Activated CD8-positive, alpha-beta memory T cell treated with anti-CD3 and anti-CD28 coated beads for 36 hours (primary cell): ENCODE measurements around the gene NDUFAF2. TPM values are rescaled to one million over a fixed set of nuclear protein-coding genes. Genes with fewer than 3 reads are reported as not detected.
"Not testable (repeated sequence)": the region's sequence is repeated elsewhere in the genome, so short reads cannot be mapped to it uniquely, and the experiment has no call there.

ENCODE experiments used
- CTCF ChIA-PET: fragments of 350-600 bp; sonication (Branson Sonifier 250); formaldehyde crosslinking; loops from one replicate; lab custom pipeline; 2021; ENCODE audit warnings: antibody characterized with exemption; lab: Charles Lee
- POLR2A ChIA-PET: fragments of 350-600 bp; sonication (Branson Sonifier 250); formaldehyde crosslinking; loops from one replicate; lab custom pipeline; 2021; ENCODE audit warnings: antibody characterized with exemption; lab: Charles Lee
- total RNA-seq, 2 experiments: library from RNA; stranded (reverse); gene quantifications; one replicate each; pipeline ENCODE4 v1.2.3, GENCODE V29; 2021

NDUFAF2 gene
- total RNA-seq, 2 experiments from 2014 or later = 43.8 to 48.3 TPM

- ChIA-PET CTCF (no interaction called here), POLR2A (interaction anchor here (1.8 kb wide), 1 partner anchor 171 kb away, joined by 5 read pairs; no protein-coding TSS in a partner anchor)
Observed at GRCh38 chr5:61159836-61160235, 214.8 kb downstream of the NDUFAF2 start.

DNA sequence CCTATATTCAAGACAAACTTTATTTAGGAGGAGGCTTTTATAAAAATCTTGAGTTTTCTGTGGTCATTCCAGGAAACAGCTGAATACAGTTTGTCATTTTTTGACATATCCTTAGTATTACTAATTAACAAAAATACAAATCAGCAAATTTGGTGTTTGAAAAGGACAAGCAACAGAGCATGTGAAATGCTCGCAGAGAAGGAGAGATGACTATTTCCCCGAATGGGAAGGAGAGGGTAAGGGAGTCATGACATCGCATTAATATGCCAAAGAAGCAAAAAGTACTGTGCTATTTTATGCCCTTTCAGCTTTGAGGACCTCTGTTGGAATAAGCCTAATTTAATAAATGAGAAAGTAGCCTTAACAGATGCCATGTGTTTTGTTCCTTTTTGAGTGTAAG is 215.5 kb downstream of the NDUFAF2 start:
- ChIA-PET CTCF (no interaction called here), POLR2A (interaction anchor here (1.8 kb wide), 1 partner anchor 171 kb away, joined by 5 read pairs; no protein-coding TSS in a partner anchor)

GRCh38 chr5:61162010-61162831 is 217.2 kb downstream of the NDUFAF2 start, which contains the start of gene SMIM15:
Gene SMIM15, minus strand, starts transcription at chr5:61162468. Its CDS starts 2,297 bp downstream, at chr5:61160171.
- ChIA-PET POLR2A (interaction anchor here (1.0 kb wide), 1 partner anchor 168 kb away, joined by 3 read pairs; no protein-coding TSS in a partner anchor), CTCF (no interaction called here)

DNA sequence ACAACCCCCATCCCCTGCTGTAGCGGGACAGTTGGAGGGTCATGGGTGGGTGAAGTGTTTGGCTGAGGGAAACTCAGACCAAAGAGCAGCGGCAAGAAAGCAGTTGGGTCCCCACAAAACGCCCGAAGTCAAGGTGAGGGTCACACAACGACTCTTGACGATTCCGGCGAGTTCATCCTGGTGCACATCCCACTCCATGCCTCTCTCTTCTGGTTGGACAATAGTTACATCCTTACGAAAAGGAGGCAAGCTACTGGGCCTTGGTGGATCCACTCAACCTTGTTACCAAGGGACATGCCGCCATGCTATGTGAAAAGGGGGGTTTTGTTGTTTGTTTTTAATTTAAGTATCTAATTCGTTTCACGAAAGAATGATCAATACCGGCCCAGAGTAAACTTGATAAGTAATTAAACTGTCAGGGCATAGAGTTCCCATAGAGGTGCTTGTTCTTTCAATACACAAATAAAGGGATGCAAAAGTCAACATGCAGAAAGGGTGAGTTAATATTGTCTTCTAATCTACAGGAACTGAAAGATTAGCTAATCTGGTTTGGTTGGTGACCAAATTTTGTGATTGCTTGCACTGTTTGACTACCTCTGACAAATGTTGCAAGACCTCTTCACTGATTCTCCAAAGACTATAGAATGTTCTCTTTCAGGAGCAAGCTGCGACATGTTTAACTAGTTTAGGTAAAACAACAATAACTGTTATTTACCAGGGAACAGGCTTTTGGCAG is 218.0 kb downstream of the NDUFAF2 start:
- POLR2A ChIA-PET = interaction anchor here (1.0 kb wide), 1 partner anchor 168 kb away, joined by 3 read pairs; no protein-coding TSS in a partner anchor
- CTCF ChIA-PET = interaction anchor here (0.8 to 1.0 kb wide), 2 partner anchors 37 to 66 kb away, joined by 3 read pairs; no protein-coding TSS in a partner anchor

GRCh38 chr5:61163905-61164304 is 218.9 kb downstream of the NDUFAF2 start:
- POLR2A ChIA-PET = no interaction called here
- CTCF ChIA-PET = interaction anchor here (0.7 to 1.0 kb wide), 3 partner anchors 36 to 979 kb away, joined by 3 read pairs; no protein-coding TSS in a partner anchor

DNA sequence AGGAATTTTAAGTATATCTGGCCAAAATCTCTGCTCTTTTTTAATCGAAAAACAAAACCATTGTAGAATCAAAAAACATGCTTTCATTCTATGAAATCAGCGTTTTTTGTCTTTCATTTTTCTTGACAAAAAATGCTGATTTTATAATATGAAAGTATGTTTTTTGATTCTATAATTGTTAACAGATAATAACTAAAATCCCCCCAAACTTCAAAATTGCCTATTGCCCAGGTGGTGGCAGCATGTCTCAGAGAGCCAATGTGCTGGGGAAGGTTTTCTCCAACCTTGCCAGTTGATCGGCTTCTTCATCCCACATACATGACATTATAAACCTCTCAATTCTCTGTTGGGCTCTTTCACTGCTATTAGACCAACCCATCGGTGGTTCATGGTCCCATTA is 222.4 kb downstream of the NDUFAF2 start:
- ChIA-PET POLR2A (no interaction called here), CTCF (no interaction called here)

GRCh38 chr5:61168951-61169350 is 223.9 kb downstream of the NDUFAF2 start:
- ChIA-PET POLR2A (no interaction called here), CTCF (no interaction called here)

GRCh38 chr5:61171479-61171878 is 226.5 kb downstream of the NDUFAF2 start:
- ChIA-PET CTCF (no interaction called here), POLR2A (no interaction called here)

GRCh38 chr5:61176631-61177030 is 231.6 kb downstream of the NDUFAF2 start:
- ChIA-PET POLR2A (no interaction called here), CTCF (no interaction called here)

- POLR2A ChIA-PET = no interaction called here
- CTCF ChIA-PET = no interaction called here
Observed at GRCh38 chr5:61177070-61177469, 232.1 kb downstream of the NDUFAF2 start.

- CTCF ChIA-PET = no interaction called here
- POLR2A ChIA-PET = no interaction called here
Observed at GRCh38 chr5:61177716-61178115, 232.7 kb downstream of the NDUFAF2 start.

DNA sequence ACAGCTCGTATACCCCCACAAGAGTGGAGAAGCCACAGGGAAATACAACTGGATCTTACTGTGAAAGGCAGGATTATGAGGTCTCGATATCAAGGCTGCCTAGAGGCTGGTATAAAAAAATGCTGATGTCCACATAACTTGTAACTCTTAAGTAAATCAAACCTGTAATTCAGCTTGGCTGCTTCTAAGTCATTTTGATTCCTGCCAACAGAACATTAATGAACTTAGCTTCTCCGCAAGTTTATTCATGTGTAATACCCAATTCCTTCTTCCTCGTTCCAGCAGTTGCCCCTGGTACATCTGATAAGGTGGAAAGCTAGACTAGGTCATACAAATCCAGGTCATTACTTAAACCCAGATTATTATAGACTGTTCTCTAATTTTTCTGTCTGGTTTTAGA is 233.7 kb downstream of the NDUFAF2 start:
- ChIA-PET CTCF (interaction anchor here (0.6 kb wide), 1 partner anchor 523 kb away, joined by 3 read pairs; no protein-coding TSS in a partner anchor), POLR2A (no interaction called here)

- CTCF ChIA-PET = no interaction called here
Observed at GRCh38 chr5:61180886-61181285, 235.9 kb downstream of the NDUFAF2 start.

GRCh38 chr5:61182449-61182848 is 237.4 kb downstream of the NDUFAF2 start:
- POLR2A ChIA-PET = interaction anchor here (0.6 kb wide), 1 partner anchor 18 kb away, joined by 9 read pairs; no protein-coding TSS in a partner anchor
- CTCF ChIA-PET = interaction anchor here (0.6 kb wide), 1 partner anchor 63 kb away, joined by 3 read pairs; no protein-coding TSS in a partner anchor

More at GRCh38 chr5:61180886-61181285, 235.9 kb downstream of the NDUFAF2 start:
- POLR2A ChIA-PET = no interaction called here

DNA sequence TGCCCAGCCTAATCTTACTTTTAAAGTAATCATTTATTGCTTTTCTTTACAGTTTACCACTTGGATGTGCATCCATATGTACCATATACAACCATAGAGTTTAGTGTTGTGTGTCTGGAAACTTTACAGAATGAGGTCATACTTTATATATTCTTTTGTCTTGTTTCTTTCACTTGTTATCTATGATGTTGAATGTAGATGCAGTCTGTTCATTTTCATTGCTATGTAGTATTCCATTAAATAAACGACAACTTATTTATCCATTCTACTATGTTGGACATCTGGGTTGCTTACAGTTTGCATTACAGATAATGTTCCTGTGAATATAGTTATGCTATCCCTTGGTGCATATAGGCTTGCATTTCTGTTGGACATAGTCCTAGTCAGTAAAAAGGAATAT is 238.5 kb downstream of the NDUFAF2 start:
- POLR2A ChIA-PET = interaction anchor here (0.6 kb wide), 1 partner anchor 150 kb away, joined by 3 read pairs; no protein-coding TSS in a partner anchor
- CTCF ChIA-PET = no interaction called here

GRCh38 chr5:61184708-61185107 is 239.7 kb downstream of the NDUFAF2 start:
- POLR2A ChIA-PET = no interaction called here
- CTCF ChIA-PET = no interaction called here

DNA sequence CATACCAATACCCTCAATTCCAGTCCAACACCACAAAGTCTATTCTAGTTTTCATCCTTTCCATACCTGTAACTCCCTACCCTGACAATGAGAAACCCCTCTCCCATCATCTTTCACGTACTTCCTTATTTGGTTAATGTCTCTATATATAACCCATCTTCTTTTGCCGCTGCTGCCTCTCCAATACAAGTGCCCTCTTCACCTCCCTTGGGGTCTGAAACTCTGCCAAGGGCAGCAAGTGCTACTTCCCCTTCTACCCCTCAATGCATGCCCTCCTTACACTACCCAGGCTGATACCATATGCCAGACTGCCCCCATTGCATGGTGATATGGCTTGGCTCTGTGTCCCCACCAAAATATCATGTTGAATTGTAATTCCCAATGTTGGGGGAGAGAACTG is 241.6 kb downstream of the NDUFAF2 start:
- ChIA-PET POLR2A (no interaction called here), CTCF (no interaction called here)

- CTCF ChIA-PET, POLR2A ChIA-PET: not testable (repeated sequence)
Observed at GRCh38 chr5:61187352-61187751, 242.3 kb downstream of the NDUFAF2 start.

DNA sequence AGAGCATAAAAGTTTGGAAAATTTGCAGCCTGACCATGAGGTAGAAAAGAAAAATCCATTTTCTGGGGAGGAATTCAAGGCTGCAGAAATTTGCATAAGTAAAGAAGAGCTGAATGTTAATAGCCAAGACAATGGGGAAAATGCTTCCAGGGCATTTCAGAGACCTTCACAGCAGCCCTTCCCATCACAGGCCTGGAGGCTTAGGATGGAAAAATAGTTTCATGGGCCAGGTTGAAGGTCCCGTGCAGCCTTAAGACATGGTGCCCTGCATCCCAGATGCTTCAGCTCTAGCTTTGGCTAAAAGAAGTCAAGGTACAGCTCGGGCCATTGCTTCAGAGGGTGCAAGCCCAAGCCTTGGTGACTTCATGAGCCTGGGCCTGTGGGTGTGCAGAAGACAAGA is 242.8 kb downstream of the NDUFAF2 start:
- POLR2A ChIA-PET, CTCF ChIA-PET: not testable (repeated sequence)

GRCh38 chr5:61198606-61199005 is 253.6 kb downstream of the NDUFAF2 start:
- CTCF ChIA-PET = no interaction called here

More at GRCh38 chr5:61198606-61199005, 253.6 kb downstream of the NDUFAF2 start:
- POLR2A ChIA-PET = no interaction called here
